Measurements from ENCODE around the gene FGF8.

The FGF8 gene

DNA sequence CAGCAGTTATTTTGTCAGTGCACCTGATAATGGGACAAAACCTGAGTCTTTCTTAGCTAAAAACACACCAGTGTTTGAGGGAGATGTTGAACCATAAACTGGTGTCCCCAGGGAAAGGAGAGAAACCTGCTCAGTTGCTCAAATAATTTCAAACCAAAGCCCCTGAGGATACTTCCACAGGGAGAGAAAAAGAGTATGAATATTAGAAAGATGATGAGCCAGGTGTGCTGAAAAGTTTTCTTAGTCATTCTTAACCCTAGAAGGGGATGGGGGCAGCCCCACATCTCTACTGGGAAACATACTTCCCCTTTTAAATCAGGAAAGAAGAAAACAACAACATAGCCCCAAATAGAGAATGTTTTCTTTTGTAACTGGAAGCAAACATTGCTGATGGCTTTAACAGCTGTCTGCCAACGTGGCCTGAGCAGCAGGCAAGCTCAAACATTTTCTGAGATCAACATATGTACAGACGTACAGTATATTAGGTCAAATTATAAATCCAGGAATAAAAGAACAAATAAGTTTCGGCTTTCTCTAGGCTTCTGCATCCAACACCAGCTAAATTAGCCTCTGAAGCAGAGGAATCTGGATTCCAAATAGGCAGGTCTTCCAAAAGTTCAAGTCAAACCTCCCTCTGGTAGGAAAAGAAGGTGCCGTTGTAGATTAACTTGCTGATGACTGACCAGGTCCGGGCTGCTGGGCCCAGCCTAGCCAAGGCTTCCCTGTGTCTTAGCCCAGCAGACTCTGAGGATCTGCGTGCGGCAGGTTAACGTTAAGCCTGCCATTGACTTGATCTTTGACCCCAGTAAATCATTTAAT is 50.4 kb downstream of the FGF8 start:
- no peak for DNase-seq (ENCODE audit: low read depth)

GRCh38 chr10:101724446-101724845 is 51.5 kb downstream of the FGF8 start:
- no peak for DNase-seq (ENCODE audit: low read depth)

DNA sequence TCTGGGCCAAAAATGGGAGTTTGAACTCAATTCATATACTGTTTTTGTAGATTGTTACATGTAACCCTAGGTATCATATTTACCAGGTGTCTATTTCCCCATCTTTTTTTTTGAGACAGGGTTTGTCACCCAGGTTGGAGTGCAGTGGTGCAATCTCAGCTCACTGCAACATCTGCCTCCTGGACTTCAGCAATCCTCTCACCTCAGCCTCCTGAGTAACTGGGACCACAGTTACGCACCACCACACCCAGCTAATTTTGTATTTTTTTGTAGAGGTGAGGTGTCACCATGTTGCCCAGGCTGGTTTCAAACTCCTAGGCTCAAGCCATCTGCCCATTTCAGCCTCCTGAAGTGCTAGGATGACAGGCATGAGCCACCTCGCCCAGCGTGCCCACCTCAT is 52.7 kb downstream of the FGF8 start:
- no peak for DNase-seq (ENCODE audit: low read depth)

DNA sequence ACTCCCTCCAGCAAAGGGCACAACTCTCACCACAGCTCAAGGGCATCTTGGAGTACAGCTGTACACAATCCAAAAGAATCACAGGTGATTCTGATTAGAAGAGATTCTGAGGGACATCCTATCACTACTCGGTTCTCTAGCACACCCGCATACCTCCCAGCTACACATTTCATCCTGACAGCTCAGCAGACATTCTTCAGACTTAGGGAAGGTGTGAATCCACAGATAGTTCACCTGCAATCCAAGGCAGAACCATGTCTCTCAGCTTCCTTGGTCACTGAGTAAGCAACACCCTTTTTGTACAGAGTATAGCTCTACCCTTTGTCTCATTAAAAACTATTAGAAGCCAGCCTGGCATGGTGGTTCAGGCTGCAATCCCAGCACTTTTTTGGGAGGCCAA is 54.1 kb downstream of the FGF8 start:
- DNase-seq (ENCODE audit: low read depth) = no peak

DNA sequence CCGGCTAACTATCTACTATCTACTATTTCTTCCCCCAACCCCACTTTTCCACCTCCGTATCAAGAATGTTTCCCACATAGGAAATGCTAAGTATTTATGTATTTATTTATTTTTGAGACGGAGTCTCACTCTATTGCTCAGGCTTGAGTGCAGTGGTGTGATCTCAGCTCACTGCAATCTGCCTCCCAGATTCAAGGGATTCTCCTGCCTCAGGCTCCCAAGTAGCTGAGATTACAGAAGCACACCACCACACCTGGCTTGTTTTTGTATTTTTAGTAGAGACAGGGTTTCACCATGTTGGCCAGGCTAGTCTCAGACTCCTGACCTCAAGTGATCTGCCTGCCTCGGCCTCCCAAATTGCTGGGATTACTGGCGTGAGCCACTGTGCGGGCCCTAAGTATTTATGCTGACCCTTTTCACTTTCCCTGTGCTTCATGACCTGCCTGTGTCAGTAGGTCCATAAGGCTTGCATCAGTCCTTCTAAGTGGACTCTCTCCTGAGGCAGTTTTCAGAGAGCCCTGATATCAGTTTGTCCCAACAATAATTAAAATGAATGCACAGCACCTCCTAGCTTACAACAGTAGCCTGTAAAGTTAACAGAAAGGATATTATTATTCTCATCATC is 55.2 kb downstream of the FGF8 start:
- no peak for DNase-seq (ENCODE audit: low read depth)
